CD4-positive, alpha-beta T cell (primary cell): ENCODE results near the gene SLC47A2. TPM values are rescaled to one million over a fixed set of nuclear protein-coding genes. Genes with fewer than 3 reads are reported as not detected.

Experiments
- ATAC-seq: fragments of 200-7000 bp; cut with Tn5 transposase; one replicate; pipeline ENCODE4 v1.10.0; 2022; ENCODE audit warnings: mild to moderate bottlenecking; ENCODE audit not compliant: poor library complexity
- CTCF ChIA-PET: fragments of 350-600 bp; sonication (Branson Sonifier 250); formaldehyde crosslinking; loops from one replicate; lab custom pipeline; 2021; ENCODE audit warnings: antibody characterized with exemption, inconsistent platforms; lab: Charles Lee
- POLR2A ChIA-PET: fragments of 350-600 bp; sonication (Branson Sonifier 250); formaldehyde crosslinking; loops from one replicate; lab custom pipeline; 2021; ENCODE audit warnings: antibody characterized with exemption, inconsistent platforms; lab: Charles Lee
- DNase-seq, 14 experiments: peaks; one replicate each; pipeline ENCODE4 v3.0.0-alpha.2; 2013 to 2020; ENCODE audit warnings: mixed read lengths in 2 of 14
- H3K27ac ChIP-seq, 2 donors: one replicate each; pipeline versions ENCODE4 v1.5.1 to v1.7.0; 2013; ENCODE audit warnings: low read length in 2 of 2, low read depth in 1 of 2, mild to moderate bottlenecking in 1 of 2
- H3K27me3 ChIP-seq, 2 experiments: 1 replicate in 1 of 2; 2 replicates in 1 of 2; pipeline versions ENCODE4 v1.6.1 to v1.7.0; 2013; ENCODE audit warnings: low read length in 2 of 2, control low read depth in 1 of 2, mild to moderate bottlenecking in 1 of 2, moderate library complexity in 1 of 2; ENCODE audit not compliant: insufficient read depth in 2 of 2, control insufficient read depth in 1 of 2
- H3K36me3 ChIP-seq: one replicate; pipeline ENCODE4 v1.6.1; 2013; ENCODE audit warnings: low read length, control low read depth; ENCODE audit not compliant: insufficient read depth
- H3K4me1 ChIP-seq: one replicate; pipeline ENCODE4 v1.6.1; 2013; ENCODE audit warnings: low read length, control low read depth; ENCODE audit not compliant: insufficient read depth
- H3K4me3 ChIP-seq: one replicate; pipeline ENCODE4 v1.5.1; 2013; ENCODE audit warnings: mild to moderate bottlenecking, low read length, moderate library complexity
- H3K9me3 ChIP-seq, 2 experiments: 1 replicate in 1 of 2; 2 replicates in 1 of 2; pipeline versions ENCODE4 v1.6.1 to v1.7.0; 2013; ENCODE audit warnings: low read length in 2 of 2, mild to moderate bottlenecking in 2 of 2, control low read depth in 1 of 2, moderate library complexity in 1 of 2; ENCODE audit not compliant: control insufficient read depth in 1 of 2, insufficient read depth in 1 of 2
- H3K27ac Mint-ChIP-seq: one replicate; pipeline ENCODE4 v1.8.0; 2020; ENCODE audit warnings: mixed read lengths
- H3K27me3 Mint-ChIP-seq: one replicate; pipeline ENCODE4 v1.8.0; 2021; ENCODE audit warnings: mixed read lengths
- H3K36me3 Mint-ChIP-seq: one replicate; pipeline ENCODE4 v1.8.0; 2021; ENCODE audit warnings: low read depth, mixed read lengths
- H3K4me1 Mint-ChIP-seq: one replicate; pipeline ENCODE4 v1.8.0; 2021; ENCODE audit warnings: low read depth, mixed read lengths
- H3K4me3 Mint-ChIP-seq: one replicate; pipeline ENCODE4 v1.8.0; 2020; ENCODE audit warnings: mild to moderate bottlenecking, mixed read lengths
- H3K9me3 Mint-ChIP-seq: one replicate; pipeline ENCODE4 v1.8.0; 2020; ENCODE audit warnings: mixed read lengths
- CTCF ChIP-seq: fragments of 200-600 bp; IDR thresholded peaks from one replicate; pipeline ENCODE4 v1.8.0; 2022; ENCODE audit warnings: antibody characterized with exemption, mild to moderate bottlenecking
- intact Hi-C, 2 experiments: fragments of 100-400 bp; cut with DNase I in 1 of 2; cut with micrococcal nuclease in 1 of 2; formaldehyde crosslinking; loops; one replicate each; pipeline versions ENCODE4 v1.15.1 to v1.9.0; 2023 to 2025; cut with DNase I, micrococcal nuclease
- total RNA-seq, 174 experiments: library from RNA in 2 of 174; stranded (reverse) in 2 of 174; gene quantifications; one replicate each; pipeline ENCODE4 v1.2.3 and lab custom pipeline; 2021 to 2026

SLC47A2 gene
- total RNA-seq, 2 experiments from 2014 or later, result not detected

GRCh38 chr17:19750020-19750572 lies 33.7 kb upstream of the SLC47A2 start:
- Mint-ChIP-seq H3K27me3 (peaks cover 5% of the 10 kb centered on the region), H3K36me3 (no peaks in the 10 kb centered on the region), H3K27ac (no peak overlapping the region), H3K9me3 (no peaks in the 10 kb centered on the region), H3K4me3 (no peak overlapping the region), H3K4me1 (peaks cover 11% of the 10 kb centered on the region)
- ATAC-seq (no peak), DNase-seq (no peak)
- Histone ChIP-seq H3K27me3 (no peaks in the 10 kb centered on the region), H3K27ac (no peak overlapping the region), H3K36me3 (no peaks in the 10 kb centered on the region), H3K9me3 (no peaks in the 10 kb centered on the region), H3K4me1 (peaks cover 4% of the 10 kb centered on the region), H3K4me3 (no peak overlapping the region)
- intact Hi-C loops, result no loop called here
- CTCF ChIA-PET, result interaction anchor here (0.7 kb wide), 1 partner anchor 147 kb away, joined by 3 read pairs; no protein-coding TSS in a partner anchor
- no peak for TF ChIP-seq CTCF
- POLR2A ChIA-PET, result no interaction called here

DNA sequence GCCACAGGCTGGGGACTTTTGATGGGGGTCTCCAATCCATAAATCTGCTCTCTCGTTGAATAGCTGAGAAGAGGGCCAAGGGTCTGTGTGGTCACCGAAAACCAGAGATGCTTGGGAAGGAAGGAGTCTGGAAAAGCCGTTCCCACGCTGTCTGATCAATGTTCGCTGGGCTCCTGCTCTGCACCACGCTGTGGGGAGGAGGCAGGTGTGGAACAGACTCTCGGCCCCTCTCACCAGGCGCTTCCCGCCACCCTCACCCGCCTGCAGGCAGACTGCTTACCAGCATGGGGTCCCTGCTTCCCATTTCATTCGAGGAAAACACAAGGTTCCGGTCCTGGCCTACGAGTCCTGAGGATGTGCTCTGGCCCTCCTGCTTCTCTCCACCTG lies 32.4 kb upstream of the SLC47A2 start:
- Histone ChIP-seq H3K36me3 (no peaks in the 10 kb centered on the region), H3K27ac (no peak overlapping the region), H3K4me3 (no peak overlapping the region), H3K4me1 (peaks cover 11% of the 10 kb centered on the region), H3K9me3 (no peaks in the 10 kb centered on the region), H3K27me3 (no peaks in the 10 kb centered on the region)
- Mint-ChIP-seq H3K27me3 (peaks cover 4% of the 10 kb centered on the region), H3K36me3 (no peaks in the 10 kb centered on the region), H3K4me1 (peaks cover 14% of the 10 kb centered on the region), H3K4me3 (no peak overlapping the region), H3K27ac (no peak overlapping the region), H3K9me3 (no peaks in the 10 kb centered on the region)
- intact Hi-C loops, result loop anchor here in 1 of 2 experiments (5.0 kb wide), 1 partner anchor 96 kb away; no protein-coding TSS in a partner anchor
- DNase-seq (no peak), ATAC-seq (no peak)
- no peak for TF ChIP-seq CTCF
- ChIA-PET POLR2A (no interaction called here), CTCF (no interaction called here)

DNA sequence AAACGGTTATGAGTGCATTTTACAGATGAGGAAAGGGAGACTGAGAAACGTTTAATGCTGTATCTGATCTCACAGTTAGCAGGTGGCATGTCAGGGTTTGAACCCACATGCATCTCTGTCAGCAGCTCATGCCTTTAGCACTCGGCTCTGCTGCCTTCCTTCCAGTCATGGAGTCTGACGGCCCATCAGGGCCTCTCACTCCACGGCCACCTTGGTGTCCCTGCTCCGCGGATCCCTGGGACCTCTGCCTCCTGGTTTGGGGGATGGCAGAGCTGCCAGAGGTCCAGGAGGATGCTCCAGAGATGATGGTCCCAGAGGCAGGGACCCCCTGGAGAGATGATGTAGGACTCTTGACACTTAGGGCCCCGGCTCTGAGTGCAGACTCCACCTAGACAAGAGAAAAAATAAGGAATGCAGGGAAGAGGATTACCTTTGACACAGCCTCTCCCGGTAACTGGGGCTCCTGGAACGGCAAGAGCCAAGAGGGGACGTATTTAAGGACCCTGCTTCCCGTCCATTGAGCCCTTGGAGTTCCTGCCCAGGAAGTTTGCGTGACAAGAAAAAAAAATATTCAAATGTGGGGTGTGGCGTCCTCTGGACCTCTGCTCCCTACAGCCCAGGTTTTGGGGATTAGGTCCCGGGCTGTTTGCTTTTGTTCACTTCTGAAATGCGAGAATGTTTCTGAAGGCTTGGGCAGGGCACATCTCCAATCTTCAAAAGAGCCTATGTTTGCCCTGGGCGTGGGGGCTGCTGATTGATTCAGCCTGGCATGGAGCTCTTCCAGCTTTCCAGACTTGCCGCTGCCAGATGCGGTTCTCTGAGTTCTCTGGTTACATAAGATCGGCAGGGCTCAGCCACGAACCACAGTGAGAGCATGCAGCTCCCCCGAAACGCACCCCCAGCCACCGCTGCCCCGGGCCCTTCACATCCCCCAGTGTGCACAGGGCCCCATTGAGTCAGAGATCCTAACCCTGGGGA lies 31.7 kb upstream of the SLC47A2 start, which contains the start of gene ALDH3A1:
TSS of gene ALDH3A1 (minus strand) at position 470 of the 978 bp plus-strand sequence. CDS start 3,169 bp downstream, outside the sequence.
- POLR2A ChIA-PET, result no interaction called here
- no peaks in the 10 kb centered on the region for H3K9me3 ChIP-seq
- no peak for TF ChIP-seq CTCF
- H3K27ac Mint-ChIP-seq, result no peak within 1 kb of the TSS
- H3K27me3 ChIP-seq, result no peaks in the 10 kb centered on the region
- no peaks in the 10 kb centered on the region for H3K36me3 ChIP-seq
- no peak within 1 kb of the TSS for H3K27ac ChIP-seq
- ATAC-seq, result no peak
- peaks cover 14% of the 10 kb centered on the region for H3K4me1 Mint-ChIP-seq
- CTCF ChIA-PET, result interaction anchor here (0.6 kb wide), 1 partner anchor 41 kb away, joined by 4 read pairs; no protein-coding TSS in a partner anchor
- no peaks in the 10 kb centered on the region for H3K27me3 Mint-ChIP-seq
- H3K9me3 Mint-ChIP-seq, result no peaks in the 10 kb centered on the region
- no peak within 1 kb of the TSS for H3K4me3 Mint-ChIP-seq
- H3K4me1 ChIP-seq, result peaks cover 11% of the 10 kb centered on the region
- no peak within 1 kb of the TSS for H3K4me3 ChIP-seq
- DNase-seq, result no peak
- intact Hi-C loops, result loop anchor here in 1 of 2 experiments (5.0 kb wide), 1 partner anchor 96 kb away; no protein-coding TSS in a partner anchor
- H3K36me3 Mint-ChIP-seq, result no peaks in the 10 kb centered on the region
